DND-41 (cell line): ENCODE results near the gene CLIC6.

ENCODE experiments used
- ATAC-seq: fragments of 200-7000 bp; cut with Tn5 transposase; 3 replicates; pipeline ENCODE4 v1.9.1; 2021; ENCODE audit warnings: low read depth; ENCODE audit not compliant: insufficient read depth
- DNase-seq: peaks from one replicate; pipeline ENCODE4 v3.0.0-alpha.2; 2020
- H2AFZ ChIP-seq: 2 replicates; pipeline ENCODE4 v1.6.0; 2012; ENCODE audit warnings: low read depth, low read length
- H3K27ac ChIP-seq: 2 replicates; pipeline ENCODE4 v1.5.1; 2012; ENCODE audit warnings: low read length, inconsistent platforms
- H3K27me3 ChIP-seq: fragments of 200-600 bp; sonication (generic); 2 replicates; pipeline ENCODE4 v1.6.0; 2012; ENCODE audit warnings: low read length, mild to moderate bottlenecking, inconsistent platforms; ENCODE audit not compliant: insufficient read depth, poor library complexity
- H3K36me3 ChIP-seq: 2 replicates; pipeline ENCODE4 v1.5.1; 2012; ENCODE audit warnings: low read length, inconsistent platforms; ENCODE audit not compliant: insufficient read depth
- H3K4me1 ChIP-seq: 2 replicates; pipeline ENCODE4 v1.5.1; 2012; ENCODE audit warnings: mild to moderate bottlenecking, low read length; ENCODE audit not compliant: insufficient read depth
- H3K4me2 ChIP-seq: 2 replicates; pipeline ENCODE4 v1.6.0; 2012; ENCODE audit warnings: mild to moderate bottlenecking, moderate library complexity, low read length, inconsistent platforms; ENCODE audit not compliant: insufficient read depth
- H3K4me3 ChIP-seq, 2 experiments: fragments of 200-600 bp in 1 of 2; shearing (Covaris generic) in 1 of 2; 2 replicates each; pipeline ENCODE4 v1.5.1; 2012 to 2016; ENCODE audit warnings: inconsistent platforms in 2 of 2, low read length in 2 of 2, mild to moderate bottlenecking in 2 of 2, low read depth in 1 of 2, moderate library complexity in 1 of 2
- H3K79me2 ChIP-seq: 2 replicates; pipeline ENCODE4 v1.6.0; 2012; ENCODE audit warnings: low read length, inconsistent platforms; ENCODE audit not compliant: insufficient read depth
- H3K9ac ChIP-seq: 2 replicates; pipeline ENCODE4 v1.6.0; 2012; ENCODE audit warnings: low read depth, mild to moderate bottlenecking, inconsistent platforms, low read length, moderate library complexity
- H3K9me3 ChIP-seq: 2 replicates; pipeline ENCODE4 v1.5.1; 2012; ENCODE audit warnings: low read length, moderate library complexity, mild to moderate bottlenecking, inconsistent platforms; ENCODE audit not compliant: insufficient read depth, severe bottlenecking
- H4K20me1 ChIP-seq: 2 replicates; pipeline ENCODE4 v1.6.0; 2012; ENCODE audit warnings: low read length; ENCODE audit not compliant: insufficient read depth
- CTCF ChIP-seq: IDR thresholded peaks from 2 replicates; pipeline ENCODE4 v1.5.1; 2012; ENCODE audit warnings: borderline replicate concordance, low read length, moderate library complexity, mild to moderate bottlenecking; ENCODE audit not compliant: poor library complexity, severe bottlenecking; ENCODE audit errors: extremely low read depth
- EZH2 ChIP-seq: IDR thresholded peaks from 3 replicates; pipeline ENCODE4 v1.6.1; 2012; ENCODE audit warnings: borderline replicate concordance, low read depth, mild to moderate bottlenecking, moderate library complexity, low read length, inconsistent platforms; ENCODE audit not compliant: severe bottlenecking

CLIC6 gene

GRCh38 chr21:34696121-34696520, 27.3 kb downstream of the CLIC6 start:
- ATAC-seq, result no peak
- no peaks in the 10 kb centered on the region for H3K36me3 ChIP-seq
- no peak overlapping the region for H3K4me2 ChIP-seq
- no peaks in the 10 kb centered on the region for H4K20me1 ChIP-seq
- H3K4me1 ChIP-seq, result no peaks in the 10 kb centered on the region
- H2AFZ ChIP-seq, result no peak overlapping the region
- no peak for TF ChIP-seq CTCF
- no peak for TF ChIP-seq EZH2
- H3K9ac ChIP-seq, result no peak overlapping the region
- no peak overlapping the region for H3K4me3 ChIP-seq
- H3K27me3 ChIP-seq, result peaks cover 3% of the 10 kb centered on the region
- no peak for DNase-seq
- no peaks in the 10 kb centered on the region for H3K79me2 ChIP-seq
- no peaks in the 10 kb centered on the region for H3K9me3 ChIP-seq
- H3K27ac ChIP-seq, result no peak overlapping the region

GRCh38 chr21:34697826-34698225, 29.0 kb downstream of the CLIC6 start:
- Histone ChIP-seq H3K27me3 (no peaks in the 10 kb centered on the region), H3K9ac (no peak overlapping the region), H3K4me1 (no peaks in the 10 kb centered on the region), H3K27ac (no peak overlapping the region), H2AFZ (no peak overlapping the region), H3K4me2 (no peak overlapping the region), H3K36me3 (no peaks in the 10 kb centered on the region), H3K4me3 (no peak overlapping the region), H4K20me1 (no peaks in the 10 kb centered on the region), H3K9me3 (no peaks in the 10 kb centered on the region), H3K79me2 (no peaks in the 10 kb centered on the region)
- TF ChIP-seq EZH2 (no peak), CTCF (no peak)
- ATAC-seq (no peak), DNase-seq (no peak)

GRCh38 chr21:34698270-34699015, 29.6 kb downstream of the CLIC6 start:
- no peak for TF ChIP-seq CTCF
- TF ChIP-seq EZH2, result no peak
- Histone ChIP-seq H3K4me1 (no peaks in the 10 kb centered on the region), H2AFZ (no peak overlapping the region), H3K36me3 (no peaks in the 10 kb centered on the region), H3K9me3 (no peaks in the 10 kb centered on the region), H3K4me2 (no peak overlapping the region), H3K27ac (no peak overlapping the region), H3K27me3 (no peaks in the 10 kb centered on the region), H3K9ac (no peak overlapping the region), H4K20me1 (no peaks in the 10 kb centered on the region), H3K4me3 (no peak overlapping the region), H3K79me2 (no peaks in the 10 kb centered on the region)
- no peak for ATAC-seq
- no peak for DNase-seq
